HK-2 (cell line): ENCODE results near the gene ARHGEF6.
"Not testable (repeated sequence)": the region's sequence is repeated elsewhere in the genome, so short reads cannot be mapped to it uniquely, and the experiment has no call there.

Experiments
- DNase-seq: peaks from one replicate; pipeline ENCODE4 v3.0.0-alpha.2; 2018; ENCODE audit not compliant: unreplicated experiment

Gene ARHGEF6

GRCh38 chrX:136780763-136781162 is at the start of gene ARHGEF6:
Gene ARHGEF6, minus strand, starts transcription at chrX:136780932. Its CDS starts 50 bp downstream, at chrX:136780882.
- no peak for DNase-seq

GRCh38 chrX:136829413-136829812 is 48.7 kb upstream of the ARHGEF6 start:
- DNase-seq = no peak

GRCh38 chrX:136828830-136829229 is 48.1 kb upstream of the ARHGEF6 start:
- no peak for DNase-seq

- DNase-seq = no peak
Observed at GRCh38 chrX:136827026-136827425, 46.3 kb upstream of the ARHGEF6 start.

GRCh38 chrX:136825771-136826170 is 45.0 kb upstream of the ARHGEF6 start:
- DNase-seq = no peak

- no peak for DNase-seq
Observed at GRCh38 chrX:136823175-136823574, 42.4 kb upstream of the ARHGEF6 start.

GRCh38 chrX:136822337-136823095 is 41.8 kb upstream of the ARHGEF6 start:
- DNase-seq = no peak

GRCh38 chrX:136819756-136820155 is 39.0 kb upstream of the ARHGEF6 start:
- not testable (repeated sequence) for DNase-seq

GRCh38 chrX:136819031-136819703 is 38.4 kb upstream of the ARHGEF6 start:
- DNase-seq = no peak

GRCh38 chrX:136816975-136817374 is 36.2 kb upstream of the ARHGEF6 start:
- DNase-seq = no peak

GRCh38 chrX:136814847-136815750 is 34.4 kb upstream of the ARHGEF6 start:
- no peak for DNase-seq

GRCh38 chrX:136812286-136812685 is 31.6 kb upstream of the ARHGEF6 start:
- no peak for DNase-seq

GRCh38 chrX:136810493-136810892 is 29.8 kb upstream of the ARHGEF6 start:
- no peak for DNase-seq

GRCh38 chrX:136806891-136807410 is 26.2 kb upstream of the ARHGEF6 start:
- DNase-seq = no peak

GRCh38 chrX:136802515-136802914 is 21.8 kb upstream of the ARHGEF6 start:
- no peak for DNase-seq

- DNase-seq = no peak
Observed at GRCh38 chrX:136797787-136798186, 17.1 kb upstream of the ARHGEF6 start.

- not testable (repeated sequence) for DNase-seq
Observed at GRCh38 chrX:136795132-136795531, 14.4 kb upstream of the ARHGEF6 start.

- DNase-seq = not testable (repeated sequence)
Observed at GRCh38 chrX:136794660-136795059, 13.9 kb upstream of the ARHGEF6 start.

GRCh38 chrX:136794080-136794479 is 13.3 kb upstream of the ARHGEF6 start:
- DNase-seq = no peak

- DNase-seq = no peak
Observed at GRCh38 chrX:136789856-136790255, 9.1 kb upstream of the ARHGEF6 start.

GRCh38 chrX:136784231-136784630 is 3.5 kb upstream of the ARHGEF6 start:
- DNase-seq = no peak

- no peak for DNase-seq
Observed at GRCh38 chrX:136783159-136783558, 2.4 kb upstream of the ARHGEF6 start.
